Ovary (tissue), 3 donors: Measurements from ENCODE around the gene GRIN2A.

Source experiments
- EP300 ChIP-seq: sonication (generic); formaldehyde crosslinking; IDR thresholded peaks from one replicate; pipeline ENCODE4 v1.6.1; 2017; ENCODE audit warnings: antibody characterized with exemption
- POLR2A ChIP-seq: fragments of 450-650 bp; IDR thresholded peaks from one replicate; pipeline ENCODE4 v1.6.1; 2017; ENCODE audit warnings: antibody characterized with exemption, mild to moderate bottlenecking, moderate library complexity
- TF ChIP-seq, protein P1 (sequence below), 3 donors: fragments of 450-650 bp in 2 of 3; fragments of 200-600 bp in 1 of 3; IDR thresholded peaks; one replicate each; pipeline versions ENCODE4 v1.5.1 to v1.8.0; 2016 to 2022; ENCODE audit warnings: antibody characterized with exemption in 3 of 3, mild to moderate bottlenecking in 1 of 3
- donor health status: DM: no; HTN: no; CAD: no.

DNA sequence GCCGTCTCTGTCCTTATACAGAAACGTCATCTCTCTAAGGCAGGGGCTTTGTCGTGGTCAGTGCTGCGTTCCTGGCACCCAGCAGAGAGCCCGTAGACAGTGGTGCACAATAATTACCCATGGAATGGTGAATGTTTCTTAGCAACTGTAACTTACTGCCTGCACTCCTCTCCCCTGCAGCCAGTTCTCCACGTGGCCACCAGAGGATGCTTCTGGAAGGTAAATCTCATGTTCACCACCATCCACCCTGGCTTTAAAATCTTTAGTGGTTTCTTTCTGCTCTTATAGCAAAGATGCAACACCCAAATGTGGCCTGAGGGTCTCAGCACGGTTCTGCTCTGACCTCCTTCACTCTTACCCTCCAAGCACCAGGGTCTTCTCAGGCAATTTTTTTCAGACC is 150.8 kb downstream of the GRIN2A start:
- TF ChIP-seq, protein P1, sequence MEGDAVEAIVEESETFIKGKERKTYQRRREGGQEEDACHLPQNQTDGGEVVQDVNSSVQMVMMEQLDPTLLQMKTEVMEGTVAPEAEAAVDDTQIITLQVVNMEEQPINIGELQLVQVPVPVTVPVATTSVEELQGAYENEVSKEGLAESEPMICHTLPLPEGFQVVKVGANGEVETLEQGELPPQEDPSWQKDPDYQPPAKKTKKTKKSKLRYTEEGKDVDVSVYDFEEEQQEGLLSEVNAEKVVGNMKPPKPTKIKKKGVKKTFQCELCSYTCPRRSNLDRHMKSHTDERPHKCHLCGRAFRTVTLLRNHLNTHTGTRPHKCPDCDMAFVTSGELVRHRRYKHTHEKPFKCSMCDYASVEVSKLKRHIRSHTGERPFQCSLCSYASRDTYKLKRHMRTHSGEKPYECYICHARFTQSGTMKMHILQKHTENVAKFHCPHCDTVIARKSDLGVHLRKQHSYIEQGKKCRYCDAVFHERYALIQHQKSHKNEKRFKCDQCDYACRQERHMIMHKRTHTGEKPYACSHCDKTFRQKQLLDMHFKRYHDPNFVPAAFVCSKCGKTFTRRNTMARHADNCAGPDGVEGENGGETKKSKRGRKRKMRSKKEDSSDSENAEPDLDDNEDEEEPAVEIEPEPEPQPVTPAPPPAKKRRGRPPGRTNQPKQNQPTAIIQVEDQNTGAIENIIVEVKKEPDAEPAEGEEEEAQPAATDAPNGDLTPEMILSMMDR (IDR thresholded peaks at IDR 0.05) = no peak
- no peak for TF ChIP-seq POLR2A
- TF ChIP-seq EP300 = no peak
